DLD1 (cell line): ENCODE data around the gene EFNA1.
"Not testable (repeated sequence)": the region's sequence is repeated elsewhere in the genome, so short reads cannot be mapped to it uniquely, and the experiment has no call there.

Source experiments
- in situ Hi-C: cut with HindIII; loops from 2 replicates; pipeline ENCODE4 v1.10.0; 2017; ENCODE audit warnings: low sequenced_read_pairs

EFNA1 gene

GRCh38 chr1:155092131-155092530, 35.5 kb upstream of the EFNA1 start:
- in situ Hi-C loops: no loop called here

- in situ Hi-C loops: no loop called here
Measured at GRCh38 chr1:155092641-155093040, 35.0 kb upstream of the EFNA1 start.

- in situ Hi-C loops: no loop called here
Measured at GRCh38 chr1:155093911-155094621, 33.6 kb upstream of the EFNA1 start.

- in situ Hi-C loops: no loop called here
Measured at GRCh38 chr1:155094622-155094948, 33.1 kb upstream of the EFNA1 start.

GRCh38 chr1:155099331-155099730, 28.3 kb upstream of the EFNA1 start:
- in situ Hi-C loops: no loop called here

- in situ Hi-C loops: no loop called here
Measured at GRCh38 chr1:155103325-155103724, 24.4 kb upstream of the EFNA1 start.

- in situ Hi-C loops: no loop called here
Measured at GRCh38 chr1:155104605-155105534, 22.8 kb upstream of the EFNA1 start.

GRCh38 chr1:155105604-155106011, 22.1 kb upstream of the EFNA1 start:
- in situ Hi-C loops: no loop called here

- in situ Hi-C loops: no loop called here
Measured at GRCh38 chr1:155106862-155107261, 20.8 kb upstream of the EFNA1 start.

- in situ Hi-C loops: no loop called here
Measured at GRCh38 chr1:155107309-155108264, 20.1 kb upstream of the EFNA1 start.

GRCh38 chr1:155108296-155108695, 19.4 kb upstream of the EFNA1 start:
- in situ Hi-C loops: no loop called here

- in situ Hi-C loops: no loop called here
Measured at GRCh38 chr1:155110381-155110780, 17.3 kb upstream of the EFNA1 start.

- in situ Hi-C loops: no loop called here
Measured at GRCh38 chr1:155110826-155111225, 16.9 kb upstream of the EFNA1 start.

- in situ Hi-C loops: no loop called here
Measured at GRCh38 chr1:155113450-155113980, 14.2 kb upstream of the EFNA1 start.

- in situ Hi-C loops: no loop called here
Measured at GRCh38 chr1:155116113-155116764, 11.4 kb upstream of the EFNA1 start.

- in situ Hi-C loops: no loop called here
Measured at GRCh38 chr1:155117610-155118009, 10.1 kb upstream of the EFNA1 start.

GRCh38 chr1:155118090-155118489, 9.6 kb upstream of the EFNA1 start:
- in situ Hi-C loops: not testable (repeated sequence)

- in situ Hi-C loops: no loop called here
Measured at GRCh38 chr1:155120253-155120652, 7.4 kb upstream of the EFNA1 start.

- in situ Hi-C loops: no loop called here
Measured at GRCh38 chr1:155121249-155121648, 6.4 kb upstream of the EFNA1 start.

- in situ Hi-C loops: no loop called here
Measured at GRCh38 chr1:155122308-155122707, 5.4 kb upstream of the EFNA1 start.
